Gastrocnemius medialis (tissue), 4 donors: ENCODE results near the gene FYB1.

Experiments used
- CTCF ChIP-seq, 5 experiments: fragments of 450-650 bp in 3 of 5; fragments of 200-600 bp in 2 of 5; sonication (generic) in 2 of 5; IDR thresholded peaks in 4 of 5; conservative IDR thresholded peaks in 1 of 5; 1 replicate in 4 of 5; 2 replicates in 1 of 5; pipeline ENCODE4 v1.5.1; 2016 to 2019; ENCODE audit warnings: antibody characterized with exemption in 5 of 5, mild to moderate bottlenecking in 3 of 5, moderate library complexity in 3 of 5
- POLR2A ChIP-seq, 2 donors: fragments of 450-650 bp; IDR thresholded peaks; one replicate each; pipeline ENCODE4 v1.6.1; 2017; ENCODE audit warnings: antibody characterized with exemption in 2 of 2, mild to moderate bottlenecking in 2 of 2, moderate library complexity in 2 of 2

GRCh38 chr5:39223565-39224156 lies 4.3 kb upstream of the FYB1 start:
- TF ChIP-seq CTCF (IDR thresholded peaks at IDR 0.05 in 4 of 5, conservative IDR thresholded peaks at IDR 0.05 in 1 of 5): no peak
- TF ChIP-seq POLR2A (IDR thresholded peaks at IDR 0.05): no peak
